ENCODE results near the gene LRRC8B. TPM values are rescaled to one million over a fixed set of nuclear protein-coding genes. Genes with fewer than 3 reads are reported as not detected.

LRRC8B gene
- total RNA-seq, 3 donors from 2014 or later (not counting 1 experiment from before 2014, with no cell fraction given) = 1.7 to 2.9 (median 2.9) TPM

DNA sequence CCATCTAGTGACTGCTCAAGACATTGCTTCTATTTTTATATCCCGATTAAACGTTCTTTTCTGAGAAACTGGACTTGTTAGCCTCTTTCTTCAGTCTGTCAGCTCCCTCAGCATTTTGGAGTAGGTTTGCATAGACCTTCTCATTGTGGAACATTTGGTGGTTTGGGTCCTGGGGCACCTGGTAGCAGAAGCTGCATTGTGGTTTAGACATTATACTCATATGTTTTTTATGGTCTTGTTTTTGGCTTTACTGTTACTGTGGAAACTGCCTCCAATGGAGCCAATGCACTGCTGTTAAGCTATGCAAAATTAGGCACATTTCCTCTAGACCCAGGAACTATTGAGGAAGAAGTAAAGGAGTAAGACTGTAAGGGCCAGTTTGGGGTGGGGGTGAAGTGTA is 36.7 kb upstream of the LRRC8B start:
- peaks cover 8 to 31% of the 10 kb centered on the region in 2 donors for H3K27me3 Mint-ChIP-seq (ENCODE audit: low read depth in 2 of 2)
- no peak overlapping the region for H3K4me3 Mint-ChIP-seq
- Histone ChIP-seq H3K4me3 (ENCODE audit: low read length) (no peak overlapping the region), H3K27ac (ENCODE audit: low read length) (no peak overlapping the region), H3K4me1 (ENCODE audit: control insufficient read depth, insufficient read depth, low read length) (peaks cover 5% of the 10 kb centered on the region), H3K9me3 (ENCODE audit: control insufficient read depth, insufficient read depth, low read length) (no peaks in the 10 kb centered on the region), H3K36me3 (ENCODE audit: control insufficient read depth, insufficient read depth, low read length) (no peaks in the 10 kb centered on the region), H3K27me3 (ENCODE audit: control insufficient read depth, insufficient read depth, low read length) (peaks cover 3% of the 10 kb centered on the region)
- no peaks in the 10 kb centered on the region for H3K36me3 Mint-ChIP-seq
- no peak for ATAC-seq
- H3K4me1 Mint-ChIP-seq = peaks cover 0 to 3% of the 10 kb centered on the region in 2 donors
- TF ChIP-seq, protein P1, sequence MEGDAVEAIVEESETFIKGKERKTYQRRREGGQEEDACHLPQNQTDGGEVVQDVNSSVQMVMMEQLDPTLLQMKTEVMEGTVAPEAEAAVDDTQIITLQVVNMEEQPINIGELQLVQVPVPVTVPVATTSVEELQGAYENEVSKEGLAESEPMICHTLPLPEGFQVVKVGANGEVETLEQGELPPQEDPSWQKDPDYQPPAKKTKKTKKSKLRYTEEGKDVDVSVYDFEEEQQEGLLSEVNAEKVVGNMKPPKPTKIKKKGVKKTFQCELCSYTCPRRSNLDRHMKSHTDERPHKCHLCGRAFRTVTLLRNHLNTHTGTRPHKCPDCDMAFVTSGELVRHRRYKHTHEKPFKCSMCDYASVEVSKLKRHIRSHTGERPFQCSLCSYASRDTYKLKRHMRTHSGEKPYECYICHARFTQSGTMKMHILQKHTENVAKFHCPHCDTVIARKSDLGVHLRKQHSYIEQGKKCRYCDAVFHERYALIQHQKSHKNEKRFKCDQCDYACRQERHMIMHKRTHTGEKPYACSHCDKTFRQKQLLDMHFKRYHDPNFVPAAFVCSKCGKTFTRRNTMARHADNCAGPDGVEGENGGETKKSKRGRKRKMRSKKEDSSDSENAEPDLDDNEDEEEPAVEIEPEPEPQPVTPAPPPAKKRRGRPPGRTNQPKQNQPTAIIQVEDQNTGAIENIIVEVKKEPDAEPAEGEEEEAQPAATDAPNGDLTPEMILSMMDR (IDR thresholded peaks at IDR 0.05) = no peak
- intact Hi-C loops (cut with micrococcal nuclease) = no loop called here
- DNase-seq = no peak
- WGBS (ENCODE audit: insufficient coverage) = 31% methylated on average over 2 of the region's 2 CpGs
- H3K9me3 Mint-ChIP-seq = no peaks in the 10 kb centered on the region
- H3K27ac Mint-ChIP-seq = no peak overlapping the region

GRCh38 chr1:89489047-89489729 is 35.4 kb upstream of the LRRC8B start:
- no peaks in the 10 kb centered on the region for H3K9me3 Mint-ChIP-seq
- WGBS (ENCODE audit: insufficient coverage) = 66% methylated on average over 2 of the region's 2 CpGs
- TF ChIP-seq, protein P1 (IDR thresholded peaks at IDR 0.05) = no peak
- H3K4me3 Mint-ChIP-seq = no peak overlapping the region
- no peak overlapping the region for H3K27ac Mint-ChIP-seq
- Histone ChIP-seq H3K9me3 (ENCODE audit: control insufficient read depth, insufficient read depth, low read length) (no peaks in the 10 kb centered on the region), H3K4me1 (ENCODE audit: control insufficient read depth, insufficient read depth, low read length) (peaks cover 5% of the 10 kb centered on the region), H3K36me3 (ENCODE audit: control insufficient read depth, insufficient read depth, low read length) (no peaks in the 10 kb centered on the region), H3K27ac (ENCODE audit: low read length) (no peak overlapping the region), H3K27me3 (ENCODE audit: control insufficient read depth, insufficient read depth, low read length) (peaks cover under 1% of the 10 kb centered on the region), H3K4me3 (ENCODE audit: low read length) (no peak overlapping the region)
- DNase-seq (no peak), ATAC-seq (no peak)
- peaks cover 11 to 38% of the 10 kb centered on the region in 2 donors for H3K27me3 Mint-ChIP-seq (ENCODE audit: low read depth in 2 of 2)
- peaks cover 0 to 3% of the 10 kb centered on the region in 2 donors for H3K4me1 Mint-ChIP-seq
- intact Hi-C loops (cut with micrococcal nuclease) = no loop called here
- H3K36me3 Mint-ChIP-seq = no peaks in the 10 kb centered on the region

GRCh38 chr1:89490389-89490788 is 34.2 kb upstream of the LRRC8B start:
- Histone ChIP-seq H3K4me3 (ENCODE audit: low read length) (no peak overlapping the region), H3K9me3 (ENCODE audit: control insufficient read depth, insufficient read depth, low read length) (no peaks in the 10 kb centered on the region), H3K36me3 (ENCODE audit: control insufficient read depth, insufficient read depth, low read length) (no peaks in the 10 kb centered on the region), H3K4me1 (ENCODE audit: control insufficient read depth, insufficient read depth, low read length) (peaks cover 5% of the 10 kb centered on the region), H3K27me3 (ENCODE audit: control insufficient read depth, insufficient read depth, low read length) (no peaks in the 10 kb centered on the region), H3K27ac (ENCODE audit: low read length) (no peak overlapping the region)
- H3K4me1 Mint-ChIP-seq = peaks cover 0 to 3% of the 10 kb centered on the region in 2 donors
- H3K4me3 Mint-ChIP-seq = no peak overlapping the region
- ATAC-seq (no peak), DNase-seq (no peak)
- no peaks in the 10 kb centered on the region for H3K9me3 Mint-ChIP-seq
- TF ChIP-seq, protein P1 (IDR thresholded peaks at IDR 0.05) = no peak
- H3K27me3 Mint-ChIP-seq (ENCODE audit: low read depth in 2 of 2) = peaks cover 11 to 38% of the 10 kb centered on the region in 2 donors
- no peaks in the 10 kb centered on the region for H3K36me3 Mint-ChIP-seq
- 87% methylated on average over 3 of the region's 3 CpGs for WGBS (ENCODE audit: insufficient coverage)
- H3K27ac Mint-ChIP-seq = no peak overlapping the region
- intact Hi-C loops (cut with micrococcal nuclease) = no loop called here

GRCh38 chr1:89499320-89499719 is 25.3 kb upstream of the LRRC8B start:
- no peak overlapping the region for H3K4me3 Mint-ChIP-seq
- H3K9me3 ChIP-seq (ENCODE audit: control insufficient read depth, insufficient read depth, low read length) = no peaks in the 10 kb centered on the region
- intact Hi-C loops (cut with micrococcal nuclease) = no loop called here
- 84% methylated on average over 3 of the region's 6 CpGs for WGBS (ENCODE audit: insufficient coverage)
- H3K4me1 Mint-ChIP-seq = no peaks in the 10 kb centered on the region
- H3K36me3 Mint-ChIP-seq = no peaks in the 10 kb centered on the region
- H3K27me3 ChIP-seq (ENCODE audit: control insufficient read depth, insufficient read depth, low read length) = no peaks in the 10 kb centered on the region
- H3K27ac Mint-ChIP-seq = no peak overlapping the region
- H3K27me3 Mint-ChIP-seq (ENCODE audit: low read depth in 2 of 2) = peaks cover 17 to 45% of the 10 kb centered on the region in 2 donors
- no peak for DNase-seq
- H3K36me3 ChIP-seq (ENCODE audit: control insufficient read depth, insufficient read depth, low read length) = no peaks in the 10 kb centered on the region
- H3K27ac ChIP-seq (ENCODE audit: low read length) = no peak overlapping the region
- H3K9me3 Mint-ChIP-seq = no peaks in the 10 kb centered on the region
- H3K4me1 ChIP-seq (ENCODE audit: control insufficient read depth, insufficient read depth, low read length) = no peaks in the 10 kb centered on the region
- ATAC-seq = no peak
- TF ChIP-seq, protein P1 (IDR thresholded peaks at IDR 0.05) = no peak
- no peak overlapping the region for H3K4me3 ChIP-seq (ENCODE audit: low read length)

All from natural killer cell (primary cell).